Keratinocyte (primary cell): ENCODE data around the gene MON2. TPM values are rescaled to one million over a fixed set of nuclear protein-coding genes. Genes with fewer than 3 reads are reported as not detected.

Experiments
- DNase-seq: peaks from one replicate; pipeline ENCODE4 v3.0.0-alpha.2; 2011; ENCODE audit warnings: low read depth, missing footprints, low spot score
- FAIRE-seq: peaks from 2 replicates; lab custom pipeline; 2011; peaks lifted over from hg19 to GRCh38; lab: Jason Lieb, UNC
- H2AFZ ChIP-seq: 2 replicates; pipeline ENCODE4 v1.6.0; 2012; ENCODE audit warnings: low read length, control low read depth, inconsistent platforms; ENCODE audit not compliant: control insufficient read depth
- H3K27ac ChIP-seq: 2 replicates; pipeline ENCODE4 v1.5.1; 2011; ENCODE audit warnings: low read length; ENCODE audit not compliant: control insufficient read depth, insufficient read depth
- H3K27me3 ChIP-seq: 3 replicates; pipeline ENCODE4 v1.6.0; 2011; ENCODE audit warnings: low read length; ENCODE audit not compliant: control insufficient read depth, insufficient read depth; ENCODE audit errors: extremely low read depth
- H3K36me3 ChIP-seq, 2 experiments: 2 replicates in 1 of 2; 3 replicates in 1 of 2; pipeline ENCODE4 v1.5.1; 2011; ENCODE audit warnings: low read length in 2 of 2, mild to moderate bottlenecking in 1 of 2; ENCODE audit not compliant: control insufficient read depth in 2 of 2, insufficient read depth in 2 of 2; ENCODE audit errors: extremely low read depth in 1 of 2
- H3K4me1 ChIP-seq: 3 replicates; pipeline ENCODE4 v1.5.1; 2011; ENCODE audit warnings: low read length; ENCODE audit not compliant: control insufficient read depth, insufficient read depth; ENCODE audit errors: extremely low read depth
- H3K4me2 ChIP-seq: 3 replicates; pipeline ENCODE4 v1.6.0; 2011; ENCODE audit warnings: low read depth, low read length; ENCODE audit not compliant: control insufficient read depth, insufficient read depth; ENCODE audit errors: extremely low read depth
- H3K4me3 ChIP-seq, 3 experiments: fragments of 200-600 bp in 1 of 3; sonication (generic) in 1 of 3; 2 replicates in 2 of 3; 3 replicates in 1 of 3; pipeline ENCODE4 v1.5.1; 2011 to 2016; ENCODE audit warnings: low read length in 3 of 3, mild to moderate bottlenecking in 3 of 3, control low read depth in 2 of 3, inconsistent platforms in 1 of 3, low read depth in 1 of 3, mixed read lengths in 1 of 3, mixed run types in 1 of 3, moderate library complexity in 1 of 3; ENCODE audit not compliant: control insufficient read depth in 2 of 3, insufficient read depth in 2 of 3; ENCODE audit errors: extremely low read depth in 1 of 3
- H3K79me2 ChIP-seq: 2 replicates; pipeline ENCODE4 v1.6.0; 2012; ENCODE audit warnings: low read length; ENCODE audit not compliant: control insufficient read depth, insufficient read depth
- H3K9ac ChIP-seq: 3 replicates; pipeline ENCODE4 v1.6.0; 2011; ENCODE audit warnings: low read length; ENCODE audit not compliant: control insufficient read depth, insufficient read depth; ENCODE audit errors: extremely low read depth
- H3K9me1 ChIP-seq: 3 replicates; pipeline ENCODE4 v1.6.0; 2011; ENCODE audit warnings: low read length; ENCODE audit not compliant: control insufficient read depth, insufficient read depth; ENCODE audit errors: extremely low read depth
- H3K9me3 ChIP-seq: 2 replicates; pipeline ENCODE4 v1.5.1; 2012; ENCODE audit warnings: low read depth, low read length; ENCODE audit not compliant: control insufficient read depth
- H4K20me1 ChIP-seq: 3 replicates; pipeline ENCODE4 v1.6.0; 2011; ENCODE audit warnings: low read length; ENCODE audit not compliant: control insufficient read depth, insufficient read depth; ENCODE audit errors: extremely low read depth
- CTCF ChIP-seq, 3 experiments: IDR thresholded peaks in 1 of 3; conservative IDR thresholded peaks in 1 of 3; optimal IDR thresholded peaks in 1 of 3; 2 replicates in 2 of 3; 3 replicates in 1 of 3; pipeline versions ENCODE3 to v1.5.1; 2011; ENCODE audit warnings: low read length in 3 of 3, mild to moderate bottlenecking in 3 of 3, moderate library complexity in 2 of 3, control low read depth in 1 of 3, inconsistent platforms in 1 of 3; ENCODE audit not compliant: insufficient read depth in 2 of 3; ENCODE audit errors: extremely low read depth in 1 of 3
- EZH2 ChIP-seq: IDR thresholded peaks from one replicate; pipeline ENCODE4 v1.6.1; 2012; ENCODE audit warnings: inconsistent platforms, mild to moderate bottlenecking, low read length, moderate library complexity
- dilution Hi-C: fragments of 300-500 bp; cut with MboI; formaldehyde crosslinking; loops from one replicate; pipeline ENCODE4 v1.7.0; 2020; ENCODE audit warnings: low sequenced_read_pairs; ENCODE audit not compliant: extremely low pct_ligation_motif_present
- polyA plus RNA-seq, 5 experiments: library from polyadenylated mRNA; depleted of rRNA in 3 of 5; stranded (reverse) in 3 of 5; stranded (forward) in 1 of 5; unstranded in 1 of 5; fragments of >200 nt; gene quantifications; 1 replicate in 1 of 5; 2 replicates in 3 of 5; 3 replicates in 1 of 5; pipeline versions ENCODE4 v1.2.1 to v1.2.3, GENCODE V29; 2011 to 2012; ENCODE audit warnings: missing spikeins in 2 of 5, low read depth in 1 of 5, low replicate concordance in 1 of 5

MON2 gene
- polyA plus RNA-seq, 1 donor (not counting 4 experiments of a cell fraction or from before 2014, with no cell fraction given) = 18.5 TPM

- TF ChIP-seq CTCF (optimal IDR thresholded peaks at IDR 0.05 in 1 of 3, IDR thresholded peaks at IDR 0.05 in 1 of 3, conservative IDR thresholded peaks at IDR 0.05 in 1 of 3; ENCODE audit: extremely low read depth in 1 of 3, insufficient read depth in 2 of 3, low read length in 3 of 3) (no peak), EZH2 (no peak)
- H4K20me1 ChIP-seq = no peaks in the 10 kb centered on the region
Measured at GRCh38 chr12:62542814-62543213, 76.2 kb downstream of the MON2 start.

GRCh38 chr12:62543324-62543723, 76.7 kb downstream of the MON2 start:
- Histone ChIP-seq H3K4me3 (no peak overlapping the region), H3K79me2 (no peaks in the 10 kb centered on the region), H2AFZ (no peak overlapping the region), H3K36me3 (peaks cover 3 to 8% of the 10 kb centered on the region in 2 experiments), H3K9ac (no peak overlapping the region), H3K27me3 (no peaks in the 10 kb centered on the region), H3K4me1 (no peaks in the 10 kb centered on the region), H3K9me1 (no peaks in the 10 kb centered on the region), H4K20me1 (no peaks in the 10 kb centered on the region), H3K27ac (no peak overlapping the region), H3K9me3 (no peaks in the 10 kb centered on the region), H3K4me2 (no peak overlapping the region)
- DNase-seq = no peak
- TF ChIP-seq CTCF (optimal IDR thresholded peaks at IDR 0.05 in 1 of 3, IDR thresholded peaks at IDR 0.05 in 1 of 3, conservative IDR thresholded peaks at IDR 0.05 in 1 of 3; ENCODE audit: extremely low read depth in 1 of 3, insufficient read depth in 2 of 3, low read length in 3 of 3) (no peak), EZH2 (no peak)
- dilution Hi-C loops = no loop called here
- FAIRE-seq = no peak

More at GRCh38 chr12:62542814-62543213, 76.2 kb downstream of the MON2 start:
- DNase-seq = no peak
- no peak for FAIRE-seq
- H3K4me2 ChIP-seq = no peak overlapping the region
- dilution Hi-C loops = no loop called here
- no peaks in the 10 kb centered on the region for H3K27me3 ChIP-seq
- no peak overlapping the region for H3K27ac ChIP-seq
- no peaks in the 10 kb centered on the region for H3K9me1 ChIP-seq
- H3K4me3 ChIP-seq = no peak overlapping the region
- H3K4me1 ChIP-seq = no peaks in the 10 kb centered on the region
- H2AFZ ChIP-seq = no peak overlapping the region
- H3K9ac ChIP-seq = no peak overlapping the region
- peaks cover 3 to 8% of the 10 kb centered on the region in 2 experiments for H3K36me3 ChIP-seq
- no peaks in the 10 kb centered on the region for H3K9me3 ChIP-seq
- H3K79me2 ChIP-seq = no peaks in the 10 kb centered on the region
